Stimulated activated CD4-positive, alpha-beta T cell treated with anti-CD3 and anti-CD28 coated beads, Interleukin-4, amount 100 ng/mL, for 4 hours (primary cell): ENCODE data around the gene BRF1.

ENCODE experiments used
- DNase-seq, 2 experiments: peaks; one replicate each; pipeline ENCODE4 v3.0.0-alpha.2; 2020

BRF1 gene

GRCh38 chr14:105257464-105257863, 43.3 kb downstream of the BRF1 start:
- no peak for DNase-seq

GRCh38 chr14:105256292-105256960, 44.4 kb downstream of the BRF1 start:
- no peak for DNase-seq

GRCh38 chr14:105255021-105255507, 45.7 kb downstream of the BRF1 start:
- DNase-seq, result no peak

- no peak for DNase-seq
These were observed 47.5 kb downstream of the BRF1 start for GRCh38 chr14:105253329-105253682.

GRCh38 chr14:105252552-105253328, 48.1 kb downstream of the BRF1 start:
- DNase-seq, result no peak

GRCh38 chr14:105251920-105252319, 48.9 kb downstream of the BRF1 start:
- no peak for DNase-seq

GRCh38 chr14:105250986-105251385, 49.8 kb downstream of the BRF1 start:
- DNase-seq, result no peak

GRCh38 chr14:105250008-105250366, 50.8 kb downstream of the BRF1 start:
- no peak for DNase-seq

- no peak for DNase-seq
These were observed 51.4 kb downstream of the BRF1 start for GRCh38 chr14:105249182-105250007.

- DNase-seq, result peak; percentile 86 to 88
These were observed 52.2 kb downstream of the BRF1 start, which contains the start of gene BTBD6 for GRCh38 chr14:105248368-105249181. Gene BTBD6, plus strand, starts transcription at chr14:105248533. Its CDS starts 179 bp downstream, at chr14:105248712.

GRCh38 chr14:105247715-105248367, 53.0 kb downstream of the BRF1 start:
- no peak for DNase-seq

GRCh38 chr14:105247026-105247425, 53.8 kb downstream of the BRF1 start:
- DNase-seq, result no peak

- DNase-seq, result no peak
These were observed 56.5 kb downstream of the BRF1 start for GRCh38 chr14:105244334-105244733.

GRCh38 chr14:105241641-105242040, 59.2 kb downstream of the BRF1 start:
- DNase-seq, result no peak

- DNase-seq, result no peak
These were observed 59.8 kb downstream of the BRF1 start for GRCh38 chr14:105240811-105241576.

GRCh38 chr14:105229099-105229655, 71.6 kb downstream of the BRF1 start:
- no peak for DNase-seq

GRCh38 chr14:105228562-105228961, 72.2 kb downstream of the BRF1 start:
- no peak for DNase-seq

GRCh38 chr14:105227346-105227745, 73.5 kb downstream of the BRF1 start:
- DNase-seq, result no peak

- DNase-seq, result no peak
These were observed 74.6 kb downstream of the BRF1 start for GRCh38 chr14:105226198-105226597.

GRCh38 chr14:105224845-105225570, 75.8 kb downstream of the BRF1 start:
- no peak for DNase-seq
